IPS-NIHi7 (cell line): ENCODE results near the gene TMED6.
"Not testable (repeated sequence)": the region's sequence is repeated elsewhere in the genome, so short reads cannot be mapped to it uniquely, and the experiment has no call there.

Experiments
- DNase-seq: peaks from one replicate; pipeline ENCODE4 v3.0.0; 2012; ENCODE audit warnings: mixed read lengths; ENCODE audit errors: extremely low spot score

TMED6 gene

DNA sequence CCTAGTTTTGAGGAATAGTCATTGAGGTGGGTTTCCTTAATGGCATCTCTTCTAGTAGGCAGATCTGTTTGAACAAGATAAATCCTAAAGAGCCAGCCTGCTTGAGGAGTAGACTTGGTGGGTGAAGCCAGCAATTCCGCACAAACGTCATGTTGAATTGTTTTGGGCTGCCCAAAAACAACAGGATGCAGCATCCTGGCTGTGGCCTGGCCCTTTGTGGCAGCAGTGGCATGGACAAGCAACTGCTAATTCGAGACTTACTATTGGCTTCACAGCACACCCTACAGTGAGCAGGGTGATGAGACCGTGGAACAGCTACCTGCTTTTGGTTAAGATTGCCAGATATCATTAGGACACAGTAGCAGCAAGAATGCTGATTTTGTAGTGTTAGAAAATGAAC is 49.7 kb downstream of the TMED6 start:
- no peak for DNase-seq

GRCh38 chr16:69301187-69301586 is 50.4 kb downstream of the TMED6 start:
- DNase-seq, result no peak

DNA sequence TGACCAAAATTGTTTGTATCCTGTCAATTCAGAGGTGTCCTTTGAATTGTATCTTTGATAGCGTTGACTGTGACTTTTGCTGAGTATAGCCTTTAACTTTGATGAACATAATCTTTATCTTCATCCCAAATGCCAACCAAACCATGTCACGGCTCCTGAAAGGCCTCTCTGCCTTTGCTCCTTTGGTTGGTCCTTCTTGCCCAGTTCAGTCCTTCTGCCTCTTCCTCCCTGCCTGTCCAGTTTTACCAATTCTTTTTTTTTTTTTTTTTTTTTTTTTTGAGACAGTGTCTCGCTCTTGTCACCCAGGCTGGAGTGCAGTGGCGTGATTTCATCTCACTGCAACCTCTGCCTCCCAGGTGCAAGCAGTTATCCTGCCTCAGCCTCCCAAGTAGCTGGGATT is 53.3 kb downstream of the TMED6 start:
- no peak for DNase-seq

DNA sequence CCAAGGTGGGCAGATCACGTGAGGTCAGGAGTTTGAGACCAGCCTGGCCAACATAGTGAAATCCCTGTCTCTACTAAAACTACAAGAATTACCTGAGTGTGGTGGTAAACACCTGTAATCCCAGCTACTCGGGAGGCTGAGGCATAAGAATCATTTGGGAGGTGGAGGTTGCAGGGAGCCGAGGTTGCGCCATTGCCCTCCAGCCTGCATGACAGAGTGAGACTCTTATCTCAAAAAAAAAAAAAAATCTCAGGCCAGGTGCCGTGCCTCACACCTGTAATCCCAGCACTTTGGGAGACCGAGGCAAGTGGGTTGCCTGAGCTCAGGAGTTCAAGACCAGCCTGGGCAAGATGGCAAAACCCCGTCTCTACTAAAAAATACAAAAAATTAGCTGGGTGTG is 54.8 kb downstream of the TMED6 start:
- DNase-seq, result not testable (repeated sequence)

DNA sequence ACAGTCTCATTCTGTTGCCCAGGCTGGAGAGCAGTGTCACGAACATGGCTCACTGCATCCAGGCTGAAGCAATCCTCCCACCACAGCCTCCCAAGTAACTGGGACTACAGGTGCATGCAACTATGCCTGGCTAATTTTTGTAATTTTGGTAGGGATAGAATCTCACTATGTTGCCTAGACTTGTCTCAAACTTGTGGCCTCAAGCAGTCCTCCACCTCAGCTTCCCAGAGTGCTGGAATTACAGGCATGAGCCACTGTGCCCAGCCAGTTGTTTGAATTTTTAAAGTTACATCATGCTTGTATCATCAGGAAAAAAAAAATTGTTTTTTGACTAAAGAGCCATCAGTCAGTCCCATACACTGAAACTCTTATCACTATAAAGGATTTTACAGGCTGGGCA is 57.5 kb downstream of the TMED6 start:
- DNase-seq, result no peak

DNA sequence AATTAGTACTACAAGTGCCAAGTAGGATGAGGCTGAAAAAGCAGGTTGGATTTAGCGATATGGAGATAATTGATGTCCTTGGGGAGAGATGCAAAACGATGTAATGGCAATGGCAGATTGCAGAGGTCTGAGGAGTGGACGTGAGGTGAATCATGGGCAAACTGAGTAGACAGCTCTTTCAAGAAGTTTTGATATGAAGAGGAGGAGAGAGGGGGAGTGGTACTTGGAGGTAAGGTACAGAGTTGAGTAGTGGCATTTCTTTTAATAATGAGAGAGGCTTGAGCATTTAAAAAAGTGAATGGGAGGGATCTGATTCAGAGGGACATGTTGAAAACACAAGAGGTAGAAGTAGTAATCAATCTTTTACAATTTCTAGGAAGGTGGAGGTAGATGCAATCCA is 58.2 kb downstream of the TMED6 start:
- no peak for DNase-seq
